Fibroblast of pulmonary artery (primary cell): ENCODE measurements around the gene APBA1.

Experiments
- DNase-seq: peaks from one replicate; pipeline ENCODE4 v3.0.0-alpha.2; 2010; ENCODE audit warnings: low read depth
- H3K4me3 ChIP-seq: replicated peaks from 2 replicates; pipeline ENCODE4 v1.5.1; 2011; ENCODE audit warnings: low read depth, mild to moderate bottlenecking, control low read depth, low read length, moderate library complexity
- TF ChIP-seq, protein P1 (sequence below): IDR thresholded peaks from 2 replicates; pipeline ENCODE4 v1.5.1; 2011; ENCODE audit warnings: mild to moderate bottlenecking, control low read depth, low read length, inconsistent platforms; ENCODE audit errors: missing control alignments

Gene APBA1

DNA sequence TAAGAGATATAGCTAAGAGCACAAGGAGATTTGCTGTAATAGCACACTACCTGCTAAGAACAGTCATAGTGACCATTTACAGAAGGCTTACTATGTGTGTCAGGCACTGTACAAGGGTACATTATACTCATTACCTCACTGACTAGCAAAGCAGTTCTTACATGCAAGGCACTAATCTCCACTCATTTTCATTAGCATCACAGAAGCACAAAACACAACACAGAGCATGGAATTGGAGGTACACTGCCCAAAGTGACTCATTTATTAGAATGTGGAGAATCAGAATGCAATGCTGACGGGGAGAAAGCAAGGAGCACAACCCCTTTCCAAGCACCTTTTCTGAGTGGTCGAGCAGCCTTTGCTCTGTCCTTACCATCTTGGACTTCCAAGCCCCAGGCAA is 177.4 kb downstream of the APBA1 start:
- no peak for DNase-seq
- no peak overlapping the region for H3K4me3 ChIP-seq
- TF ChIP-seq, protein P1, sequence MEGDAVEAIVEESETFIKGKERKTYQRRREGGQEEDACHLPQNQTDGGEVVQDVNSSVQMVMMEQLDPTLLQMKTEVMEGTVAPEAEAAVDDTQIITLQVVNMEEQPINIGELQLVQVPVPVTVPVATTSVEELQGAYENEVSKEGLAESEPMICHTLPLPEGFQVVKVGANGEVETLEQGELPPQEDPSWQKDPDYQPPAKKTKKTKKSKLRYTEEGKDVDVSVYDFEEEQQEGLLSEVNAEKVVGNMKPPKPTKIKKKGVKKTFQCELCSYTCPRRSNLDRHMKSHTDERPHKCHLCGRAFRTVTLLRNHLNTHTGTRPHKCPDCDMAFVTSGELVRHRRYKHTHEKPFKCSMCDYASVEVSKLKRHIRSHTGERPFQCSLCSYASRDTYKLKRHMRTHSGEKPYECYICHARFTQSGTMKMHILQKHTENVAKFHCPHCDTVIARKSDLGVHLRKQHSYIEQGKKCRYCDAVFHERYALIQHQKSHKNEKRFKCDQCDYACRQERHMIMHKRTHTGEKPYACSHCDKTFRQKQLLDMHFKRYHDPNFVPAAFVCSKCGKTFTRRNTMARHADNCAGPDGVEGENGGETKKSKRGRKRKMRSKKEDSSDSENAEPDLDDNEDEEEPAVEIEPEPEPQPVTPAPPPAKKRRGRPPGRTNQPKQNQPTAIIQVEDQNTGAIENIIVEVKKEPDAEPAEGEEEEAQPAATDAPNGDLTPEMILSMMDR: no peak

DNA sequence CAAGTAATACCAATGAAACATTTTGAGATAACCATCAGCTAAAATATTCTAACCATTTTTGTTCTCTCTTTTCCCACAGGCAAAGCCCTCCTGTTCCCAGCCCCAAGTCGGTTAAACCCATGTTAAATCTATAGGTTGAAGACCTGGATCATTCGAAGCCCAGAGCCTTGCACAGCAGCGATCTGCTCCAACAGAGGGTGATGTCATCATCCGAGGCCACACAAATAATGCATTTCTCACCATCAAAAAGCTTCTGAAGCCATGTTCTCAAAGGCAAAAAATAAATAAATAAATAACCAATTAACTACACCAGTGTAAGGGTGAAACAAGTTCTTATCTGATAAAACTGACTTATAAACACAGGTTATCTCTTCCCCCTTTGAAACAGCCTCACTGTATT is 178.0 kb downstream of the APBA1 start:
- H3K4me3 ChIP-seq: no peak overlapping the region
- TF ChIP-seq, protein P1: no peak
- DNase-seq: no peak

DNA sequence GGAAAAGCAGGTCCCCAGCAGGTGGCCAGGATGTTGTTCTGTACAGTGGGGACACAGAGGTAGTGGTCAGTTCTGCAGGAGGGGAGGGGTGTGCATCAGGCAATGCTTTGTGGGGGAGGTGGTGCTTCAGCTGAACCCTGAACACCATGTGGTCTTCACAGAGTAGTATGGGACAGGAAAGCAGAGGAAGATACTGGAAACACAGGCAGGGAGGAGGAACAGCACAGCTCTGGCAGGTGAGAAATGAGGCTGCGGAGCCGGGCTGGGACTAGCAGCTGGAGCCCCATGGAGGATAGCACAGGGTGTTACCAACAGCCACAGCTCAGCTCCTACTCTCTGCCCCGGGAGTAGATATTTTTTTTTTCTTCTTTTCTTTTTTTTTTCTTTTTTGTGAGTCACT is 185.7 kb downstream of the APBA1 start:
- TF ChIP-seq, protein P1: no peak
- no peak for DNase-seq
- no peak overlapping the region for H3K4me3 ChIP-seq

DNA sequence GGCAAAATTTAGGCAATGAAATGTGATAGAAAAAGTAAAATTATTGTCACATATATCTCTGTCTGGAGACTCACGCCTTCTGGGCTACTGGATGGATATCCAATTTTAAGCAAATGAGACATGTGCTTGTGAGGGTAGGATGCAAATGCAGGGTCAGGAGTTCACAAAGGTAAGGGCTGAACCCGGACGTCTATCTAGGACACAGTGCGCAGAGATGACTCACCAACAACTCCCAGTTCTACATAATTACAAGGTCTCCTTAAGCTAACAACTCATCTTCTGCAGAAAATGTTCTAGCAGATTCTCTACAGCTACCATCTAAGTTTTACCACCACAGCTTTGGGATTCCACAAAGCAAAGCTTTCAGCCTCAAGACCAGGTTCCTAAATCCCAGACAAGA is 186.7 kb downstream of the APBA1 start:
- no peak overlapping the region for H3K4me3 ChIP-seq
- DNase-seq: no peak
- TF ChIP-seq, protein P1: no peak

DNA sequence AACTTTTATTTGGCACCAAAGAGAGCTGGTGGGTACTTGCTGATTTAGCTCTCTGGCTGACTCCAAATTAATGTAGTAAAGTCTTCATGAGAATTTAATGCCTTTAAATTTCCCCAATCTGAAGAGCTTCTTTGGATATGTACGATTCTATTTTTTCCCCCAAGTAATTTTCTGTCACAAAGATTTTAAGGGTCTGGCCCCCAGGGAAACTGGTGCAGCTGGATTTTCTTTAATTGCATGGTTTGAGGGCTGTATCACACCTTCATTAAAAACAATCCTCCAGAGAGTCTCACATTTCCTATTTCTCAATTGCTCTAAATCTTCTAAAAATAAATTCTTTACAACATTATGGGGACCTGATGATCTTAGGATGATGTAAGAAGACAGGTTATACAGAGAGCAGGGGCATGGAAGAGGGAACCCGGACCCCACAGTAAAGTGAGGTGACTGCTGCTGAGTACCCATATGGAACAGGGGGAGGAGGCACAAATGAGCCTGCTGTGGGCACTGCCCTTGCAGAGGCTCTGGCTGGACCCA is 188.2 kb downstream of the APBA1 start:
- DNase-seq: no peak
- TF ChIP-seq, protein P1: no peak
- no peak overlapping the region for H3K4me3 ChIP-seq

DNA sequence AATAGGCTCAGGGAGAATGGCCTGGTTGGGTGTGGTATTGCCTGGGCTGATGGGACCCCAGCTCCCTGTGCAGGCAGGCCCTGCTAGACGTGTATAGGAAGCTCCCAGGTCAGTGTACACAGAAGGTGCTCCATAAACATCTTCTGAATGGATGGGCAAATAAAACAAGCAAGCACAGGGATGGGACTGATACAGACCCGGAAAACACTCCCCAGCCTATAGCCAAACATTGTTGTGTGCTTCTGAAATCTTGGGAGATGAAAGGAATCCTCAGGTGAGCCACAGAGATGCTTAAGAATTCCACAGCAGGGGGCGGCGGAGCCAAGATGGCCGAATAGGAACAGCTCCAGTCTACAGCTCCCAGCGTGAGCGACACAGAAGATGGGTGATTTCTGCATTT is 195.4 kb downstream of the APBA1 start:
- DNase-seq: no peak

DNA sequence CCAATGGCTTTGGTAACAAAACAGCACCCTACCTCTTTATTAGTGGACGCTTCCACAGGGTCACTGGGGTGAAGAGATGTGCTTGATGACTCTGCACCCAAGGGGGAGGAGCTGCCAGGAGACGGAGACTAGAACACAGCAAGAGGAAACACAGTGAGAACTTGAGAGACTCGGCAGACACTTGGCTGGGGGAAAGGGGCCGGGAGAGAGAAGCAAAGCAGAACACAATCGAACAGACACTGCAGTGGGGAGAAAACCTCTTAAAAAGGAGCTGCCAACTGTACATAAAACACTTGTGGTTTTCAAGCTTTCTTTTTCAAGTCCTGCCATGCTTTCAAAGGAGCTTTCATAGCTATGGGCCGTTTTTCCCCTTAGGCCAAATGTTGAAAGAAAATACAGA is 196.2 kb downstream of the APBA1 start:
- H3K4me3 ChIP-seq: no peak overlapping the region
- TF ChIP-seq, protein P1: no peak
- no peak for DNase-seq

More for the DNA sequence above, 195.4 kb downstream of the APBA1 start:
- TF ChIP-seq, protein P1: no peak
- no peak overlapping the region for H3K4me3 ChIP-seq
